ENCODE measurements around the gene RAMP2. TPM values are rescaled to one million over a fixed set of nuclear protein-coding genes. Genes with fewer than 3 reads are reported as not detected.

The RAMP2 gene
- total and polyA plus RNA-seq, 2 of the 13 experiments (the other 11 are each of a cell fraction or from before 2014, with no cell fraction given), result 1.4 to 5.2 TPM

- TF ChIP-seq, protein P1, sequence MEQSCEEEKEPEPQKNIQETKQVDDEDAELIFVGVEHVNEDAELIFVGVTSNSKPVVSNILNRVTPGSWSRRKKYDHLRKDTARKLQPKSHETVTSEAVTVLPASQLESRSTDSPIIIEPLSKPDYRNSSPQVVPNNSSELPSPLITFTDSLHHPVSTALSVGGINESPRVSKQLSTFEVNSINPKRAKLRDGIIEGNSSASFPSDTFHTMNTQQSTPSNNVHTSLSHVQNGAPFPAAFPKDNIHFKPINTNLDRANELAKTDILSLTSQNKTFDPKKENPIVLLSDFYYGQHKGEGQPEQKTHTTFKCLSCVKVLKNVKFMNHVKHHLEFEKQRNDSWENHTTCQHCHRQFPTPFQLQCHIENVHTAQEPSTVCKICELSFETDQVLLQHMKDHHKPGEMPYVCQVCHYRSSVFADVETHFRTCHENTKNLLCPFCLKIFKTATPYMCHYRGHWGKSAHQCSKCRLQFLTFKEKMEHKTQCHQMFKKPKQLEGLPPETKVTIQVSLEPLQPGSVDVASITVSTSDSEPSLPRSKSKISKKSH (CRISPR knock-in tag; IDR thresholded peaks at IDR 0.05; ENCODE audit: borderline replicate concordance), result no peak
- peak; percentile 17; the same call in 1 of the 2 replicates for TF ChIP-seq ZNF768 (CRISPR knock-in tag; IDR thresholded peaks at IDR 0.05)
- no peak for TF ChIP-seq ZNF232 (CRISPR knock-in tag; IDR thresholded peaks at IDR 0.05; ENCODE audit: borderline replicate concordance)
- no peak for TF ChIP-seq NCOA5 (CRISPR knock-in tag; IDR thresholded peaks at IDR 0.05)
- no peak for TF ChIP-seq ZNF275 (CRISPR knock-in tag; IDR thresholded peaks at IDR 0.05; ENCODE audit: borderline replicate concordance)
- TF ChIP-seq GPBP1L1 (CRISPR knock-in tag; IDR thresholded peaks at IDR 0.05), result no peak
- no peak; the same call in 1 of the 2 replicates for TF ChIP-seq GATAD2A (CRISPR knock-in tag; IDR thresholded peaks at IDR 0.05)
- TF ChIP-seq ADNP (CRISPR knock-in tag; IDR thresholded peaks at IDR 0.05), result 0 out of 2 replicates have a peak, but pooled peaks have one; percentile 18
- no peak for TF ChIP-seq ZHX2 (IDR thresholded peaks at IDR 0.05; ENCODE audit: low read depth)
- TF ChIP-seq ZHX2 (CRISPR knock-in tag; IDR thresholded peaks at IDR 0.05; ENCODE audit: borderline replicate concordance), result no peak
- TF ChIP-seq, protein P2, sequence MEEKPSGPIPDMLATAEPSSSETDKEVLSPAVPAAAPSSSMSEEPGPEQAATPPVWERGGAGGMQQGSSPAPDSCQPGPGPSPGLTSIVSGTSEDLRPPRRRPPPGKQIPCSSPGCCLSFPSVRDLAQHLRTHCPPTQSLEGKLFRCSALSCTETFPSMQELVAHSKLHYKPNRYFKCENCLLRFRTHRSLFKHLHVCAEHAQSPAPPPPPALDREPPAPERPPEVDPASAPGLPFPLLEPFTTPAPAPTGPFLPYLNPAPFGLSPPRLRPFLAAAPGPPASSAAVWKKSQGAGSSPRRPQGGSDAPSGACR (CRISPR knock-in tag; IDR thresholded peaks at IDR 0.05), result 0 out of 2 replicates have a peak, but pooled peaks have one; percentile 52
- no peak for TF ChIP-seq RXRB (CRISPR knock-in tag; IDR thresholded peaks at IDR 0.05; ENCODE audit: borderline replicate concordance)
- no peak for TF ChIP-seq ZNF512B (CRISPR knock-in tag; IDR thresholded peaks at IDR 0.05; ENCODE audit: borderline replicate concordance)
- TF ChIP-seq TBP (CRISPR knock-in tag; IDR thresholded peaks at IDR 0.05), result no peak
Observed at GRCh38 chr17:42760652-42761581, at the start of gene RAMP2 (continued).
